UCSD-AML1 (cell line): ENCODE results near the gene PRKAG3.
A peak's percentile ranks its signal among the peaks of the same experiment; 100 is the strongest.

ENCODE experiments used
- DNase-seq: peaks from one replicate; lab custom pipeline; 2025; ENCODE audit not compliant: unreplicated experiment; lab: John Stamatoyannopoulos, UW

PRKAG3 gene

DNA sequence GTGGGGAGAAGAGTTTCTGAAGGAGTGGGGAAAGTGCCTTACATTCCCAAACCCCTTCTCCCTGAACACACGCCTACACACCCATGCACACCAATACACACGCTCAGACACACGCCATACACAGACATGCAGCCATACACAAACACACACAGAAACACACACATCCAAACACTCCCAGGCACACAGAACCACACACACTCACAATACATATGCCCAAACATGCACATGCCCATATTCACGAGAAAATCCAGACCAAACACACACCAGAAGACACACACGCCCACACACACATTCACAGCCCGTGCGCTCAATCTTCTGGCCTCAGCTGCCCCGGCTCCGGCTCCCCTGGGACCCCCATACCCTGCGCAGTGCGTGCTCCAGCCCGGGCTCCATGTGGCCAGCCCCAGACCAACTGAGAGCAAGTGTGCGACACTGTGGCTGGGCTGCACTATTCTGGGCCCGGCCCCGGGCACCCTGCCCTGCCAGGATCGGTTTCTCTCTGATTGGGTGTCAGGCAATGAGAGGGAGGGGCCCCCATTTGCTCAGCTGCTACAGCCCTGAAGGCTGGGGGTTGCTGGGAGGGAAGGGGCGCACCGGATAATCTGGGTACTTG, at the start of gene PRKAG3:
TSS of gene PRKAG3 (minus strand) at position 426 of the 613 bp plus-strand sequence.
- no peak for DNase-seq

- DNase-seq, result no peak
Measured at GRCh38 chr2:218880859-218881594, 49.4 kb upstream of the PRKAG3 start.

DNA sequence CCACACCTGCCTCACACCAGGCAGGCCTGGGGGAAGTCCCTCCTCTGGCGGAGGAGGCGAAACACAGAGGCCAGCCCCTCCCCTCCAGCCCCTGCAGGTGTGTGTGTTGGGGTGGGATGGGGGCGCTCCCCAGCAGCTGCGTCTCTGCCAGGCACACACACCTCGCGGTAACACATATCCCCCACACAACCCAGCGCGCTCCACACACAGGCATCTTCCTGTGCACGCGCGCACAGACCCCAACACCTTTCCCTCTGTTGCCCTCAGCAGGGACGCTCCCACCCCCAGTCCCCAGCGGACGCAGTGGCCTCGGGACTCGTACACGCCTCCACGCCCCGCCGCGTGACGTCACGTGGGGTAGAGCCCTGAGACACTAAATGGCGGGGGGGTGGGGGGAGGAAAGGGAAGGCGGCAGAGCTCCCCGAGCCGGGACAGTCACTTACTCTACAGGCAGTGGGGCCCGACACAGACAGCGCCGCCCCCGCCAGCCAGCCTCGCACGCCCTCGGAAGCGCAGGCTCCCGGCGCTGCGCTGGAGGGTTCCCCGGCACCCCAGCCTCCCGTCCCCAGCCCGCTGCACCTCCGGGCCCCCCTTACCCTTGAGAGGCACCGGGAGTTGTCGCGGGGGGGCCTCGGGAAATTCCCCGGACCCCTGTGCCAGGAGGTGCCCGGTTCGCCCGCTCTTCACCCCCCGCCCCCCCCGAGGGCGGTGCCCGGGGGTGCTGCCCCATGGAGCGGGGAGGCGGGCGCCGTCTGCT, 48.7 kb upstream of the PRKAG3 start, which contains the start of gene WNT10A:
TSS of gene WNT10A (plus strand) at position 751 of the 757 bp plus-strand sequence. CDS start 144 bp downstream, outside the sequence.
- DNase-seq, result no peak

DNA sequence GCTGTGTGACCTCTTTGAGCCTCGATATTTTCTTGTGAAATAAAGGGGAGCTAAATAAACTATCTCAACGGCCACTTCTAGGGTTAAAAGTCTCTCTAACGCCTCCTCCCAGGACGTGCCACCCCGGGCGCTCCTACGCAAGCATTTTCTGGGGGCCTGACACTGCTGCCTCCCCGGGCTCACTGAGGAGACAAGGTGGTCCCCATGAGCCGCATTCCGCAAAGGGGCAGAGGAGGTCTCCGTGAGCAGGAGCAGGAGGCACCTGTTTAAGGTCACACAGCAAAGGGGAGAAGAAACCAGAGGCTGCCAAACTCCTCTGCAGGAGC, 48.1 kb upstream of the PRKAG3 start:
- DNase-seq, result no peak

DNA sequence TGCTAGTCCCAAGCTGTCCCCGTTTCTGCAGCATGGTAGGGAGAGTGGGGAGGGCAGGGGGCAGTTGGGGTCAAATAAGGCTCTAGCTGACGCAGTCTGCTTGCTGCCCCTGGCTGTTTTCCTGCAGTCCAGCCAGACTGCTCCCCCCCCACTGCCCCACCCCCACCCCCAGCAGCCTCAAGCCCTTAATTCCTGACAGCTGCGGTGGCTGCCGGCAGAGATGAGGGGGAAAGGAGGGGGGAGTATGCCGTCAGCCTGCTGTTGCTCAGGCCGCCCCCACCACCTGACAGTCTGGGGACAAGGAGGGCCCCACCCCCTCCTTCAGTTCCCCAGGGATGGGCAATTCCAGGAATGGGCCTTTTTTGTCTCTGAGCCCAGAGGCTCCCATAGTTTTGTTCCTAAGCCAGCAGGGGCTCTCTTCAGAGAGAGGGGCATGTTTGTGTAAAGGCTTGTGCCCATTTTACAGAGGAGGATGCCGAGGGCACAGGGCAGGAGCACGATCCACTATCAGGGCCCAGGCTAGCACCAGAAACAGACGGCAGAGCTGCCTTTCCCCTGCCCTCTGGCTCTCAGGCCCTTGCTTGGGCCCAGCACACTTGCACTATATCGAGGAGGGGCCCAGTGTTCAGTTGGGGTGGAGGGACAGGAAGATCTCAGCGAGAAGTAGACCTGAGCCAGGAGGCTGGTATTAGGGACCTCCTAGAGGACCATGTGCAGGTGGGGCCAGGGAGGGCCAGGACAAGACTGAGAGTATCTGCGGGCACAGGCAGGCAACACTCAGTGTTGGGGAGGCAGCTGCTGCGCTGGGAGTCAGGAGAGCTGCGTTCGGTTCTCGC, 47.5 kb upstream of the PRKAG3 start:
- no peak for DNase-seq

- no peak for DNase-seq
Measured at GRCh38 chr2:218878486-218878885, 46.9 kb upstream of the PRKAG3 start.

DNA sequence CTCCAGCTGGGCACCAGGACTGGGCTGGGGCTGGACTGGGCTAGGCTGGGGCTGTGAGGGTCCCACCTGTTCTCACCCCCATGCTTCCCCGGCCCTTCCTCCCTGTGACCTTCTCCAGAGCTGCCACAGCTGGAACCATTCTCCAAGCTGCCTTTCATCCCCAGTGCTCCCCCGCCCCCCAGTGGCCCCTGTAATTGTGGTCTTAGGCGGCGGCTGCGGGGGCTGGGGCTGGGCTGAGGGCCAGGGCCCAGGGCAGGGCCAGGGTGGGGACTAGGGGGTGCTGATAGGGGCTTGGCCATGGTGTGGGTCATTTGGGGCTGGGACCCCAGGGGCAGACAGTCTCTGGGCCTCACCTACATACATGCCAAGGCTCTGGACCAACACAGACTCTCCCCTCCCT, 46.3 kb upstream of the PRKAG3 start:
- DNase-seq, result no peak

- no peak for DNase-seq
Measured at GRCh38 chr2:218877331-218877730, 45.7 kb upstream of the PRKAG3 start.

- DNase-seq, result peak; percentile 64
Measured at GRCh38 chr2:218876562-218877219, 45.1 kb upstream of the PRKAG3 start.

- no peak for DNase-seq
Measured at GRCh38 chr2:218875692-218876246, 44.2 kb upstream of the PRKAG3 start.

GRCh38 chr2:218873359-218874194, 42.0 kb upstream of the PRKAG3 start:
- DNase-seq, result no peak

GRCh38 chr2:218872645-218873358, 41.2 kb upstream of the PRKAG3 start:
- DNase-seq, result no peak

DNA sequence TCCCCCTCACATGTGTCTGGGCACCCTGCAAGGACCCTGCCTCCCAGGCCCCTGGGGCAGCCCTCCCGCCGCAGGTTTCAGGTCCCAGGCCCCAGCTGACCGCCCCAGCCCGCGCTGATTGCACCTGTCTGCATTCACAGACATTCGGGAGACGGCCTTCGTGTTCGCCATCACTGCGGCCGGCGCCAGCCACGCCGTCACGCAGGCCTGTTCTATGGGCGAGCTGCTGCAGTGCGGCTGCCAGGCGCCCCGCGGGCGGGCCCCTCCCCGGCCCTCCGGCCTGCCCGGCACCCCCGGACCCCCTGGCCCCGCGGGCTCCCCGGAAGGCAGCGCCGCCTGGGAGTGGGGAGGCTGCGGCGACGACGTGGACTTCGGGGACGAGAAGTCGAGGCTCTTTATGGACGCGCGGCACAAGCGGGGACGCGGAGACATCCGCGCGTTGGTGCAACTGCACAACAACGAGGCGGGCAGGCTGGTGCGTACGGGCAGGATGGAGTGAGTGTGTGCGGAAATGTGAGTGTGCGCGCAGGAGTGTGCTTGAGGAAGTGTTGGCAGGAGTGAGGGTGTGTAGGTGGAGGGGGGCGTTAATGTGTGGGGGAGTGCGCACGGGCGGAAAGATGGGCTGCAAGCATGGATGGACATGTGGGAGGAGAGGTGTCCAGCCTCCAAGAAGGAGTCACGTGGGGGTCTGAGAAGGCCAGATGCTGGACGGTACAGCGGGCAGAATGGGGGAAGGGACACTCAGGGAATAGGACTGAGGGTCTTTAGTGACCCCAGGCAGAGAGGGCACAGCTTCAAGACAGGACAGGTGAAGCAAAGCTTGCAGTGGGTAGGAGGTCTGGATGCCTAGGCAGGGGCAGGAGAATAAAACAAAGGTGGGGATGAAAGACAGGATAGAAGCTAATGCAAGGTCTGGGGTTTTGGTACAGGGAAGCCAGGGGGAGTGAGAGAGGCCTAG, 40.0 kb upstream of the PRKAG3 start:
- DNase-seq, result no peak

DNA sequence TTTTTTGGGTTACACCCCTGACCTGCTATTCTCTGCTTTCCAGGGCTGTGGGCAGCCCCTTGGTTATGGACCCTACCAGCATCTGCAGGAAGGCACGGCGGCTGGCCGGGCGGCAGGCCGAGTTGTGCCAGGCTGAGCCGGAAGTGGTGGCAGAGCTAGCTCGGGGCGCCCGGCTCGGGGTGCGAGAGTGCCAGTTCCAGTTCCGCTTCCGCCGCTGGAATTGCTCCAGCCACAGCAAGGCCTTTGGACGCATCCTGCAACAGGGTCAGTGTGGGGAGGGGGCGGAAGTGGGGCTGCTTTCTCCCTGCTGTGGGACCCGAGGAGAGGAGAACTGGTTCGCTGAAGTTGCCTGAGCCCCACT, 39.4 kb upstream of the PRKAG3 start:
- DNase-seq, result peak; percentile 81

DNA sequence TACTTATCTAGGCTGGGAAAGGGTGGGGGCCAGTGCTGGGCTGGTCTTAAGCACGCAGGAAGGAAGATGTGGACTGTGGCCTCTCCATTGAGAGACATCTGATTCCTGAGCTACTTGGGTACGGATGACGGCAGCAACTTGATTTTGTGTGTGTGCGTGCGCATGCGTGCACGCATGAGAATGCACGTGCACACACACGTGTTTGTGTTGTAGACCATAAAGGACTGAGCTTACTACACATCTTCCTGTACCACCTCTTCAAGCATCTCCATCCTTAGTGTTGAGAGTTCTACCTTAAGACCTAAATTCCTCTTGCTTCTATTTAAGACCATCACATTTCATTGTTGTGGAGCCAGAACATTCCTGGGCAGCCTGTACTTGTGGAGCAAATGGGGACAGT, 37.5 kb upstream of the PRKAG3 start:
- no peak for DNase-seq

DNA sequence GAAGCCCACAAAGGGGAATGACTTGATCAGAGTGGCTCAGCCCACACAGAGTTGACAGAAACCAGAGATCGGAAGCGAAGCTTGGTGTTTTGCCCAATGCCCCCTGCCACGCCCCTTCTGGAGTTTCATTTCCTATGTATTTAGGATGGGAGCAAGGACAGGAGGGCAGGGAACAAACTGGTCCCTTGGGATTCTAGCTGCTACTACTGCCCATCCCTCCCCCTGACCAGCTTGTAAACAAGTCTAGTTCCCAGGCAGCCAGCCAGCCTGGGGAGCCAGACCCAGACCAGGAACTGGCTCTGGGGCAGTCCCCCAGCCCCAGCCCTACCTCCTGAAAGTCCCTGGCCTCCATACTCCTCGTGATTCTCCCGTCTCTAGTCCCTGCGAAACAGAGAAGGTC, 36.3 kb upstream of the PRKAG3 start:
- DNase-seq, result no peak

DNA sequence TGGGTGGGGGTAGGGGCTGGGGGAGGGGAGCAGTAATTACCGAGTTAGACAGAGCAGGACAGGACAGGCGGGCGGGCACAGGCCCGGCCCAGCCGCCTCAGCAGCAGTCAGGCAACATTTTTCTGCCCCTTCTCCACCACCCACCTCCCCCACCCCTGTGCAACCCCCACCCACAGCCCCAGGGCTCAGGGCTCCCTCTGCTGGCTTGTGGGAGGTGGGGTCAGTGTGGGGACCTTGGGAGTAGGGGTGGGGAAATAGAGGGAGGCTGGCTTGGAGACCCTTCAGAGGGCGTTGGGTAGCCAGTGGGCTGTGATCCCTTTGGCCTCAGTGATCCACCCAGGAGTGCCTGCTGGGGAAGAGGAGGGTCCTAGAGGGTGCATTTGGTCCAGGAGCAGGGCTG, 34.4 kb upstream of the PRKAG3 start:
- no peak for DNase-seq

DNA sequence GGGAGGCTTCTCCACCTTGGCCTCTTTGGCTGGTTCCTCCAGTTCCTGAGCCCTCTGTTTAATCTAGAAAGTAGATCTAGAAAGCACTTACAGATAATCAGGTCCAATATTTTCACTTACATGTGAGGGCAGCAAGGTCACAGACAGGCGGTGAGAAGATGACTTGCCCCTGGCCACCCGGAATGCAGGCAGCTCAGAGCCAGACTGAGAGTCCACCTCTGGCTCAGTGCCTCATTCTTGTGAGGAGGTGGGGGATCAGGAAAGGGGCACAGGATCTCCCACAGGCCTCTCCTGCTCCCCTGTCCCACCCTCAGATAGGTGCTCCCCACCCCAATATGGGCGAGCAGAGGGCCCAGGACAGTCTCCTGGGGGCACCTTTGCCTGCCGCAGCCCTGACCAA, 33.8 kb upstream of the PRKAG3 start:
- no peak for DNase-seq
